Lower leg skin (tissue), 3 donors: ENCODE measurements around the gene MFSD1.

Experiments
- CTCF ChIP-seq, 3 donors: fragments of 450-650 bp; IDR thresholded peaks; one replicate each; pipeline ENCODE4 v1.5.1; 2016; ENCODE audit warnings: antibody characterized with exemption in 3 of 3, mild to moderate bottlenecking in 3 of 3, moderate library complexity in 2 of 3
- POLR2A ChIP-seq, 2 donors: fragments of 450-650 bp; IDR thresholded peaks; one replicate each; pipeline ENCODE4 v1.6.1; 2016 to 2017; ENCODE audit warnings: antibody characterized with exemption in 2 of 2, mild to moderate bottlenecking in 1 of 2, moderate library complexity in 1 of 2

GRCh38 chr3:158863247-158863646 lies 61.4 kb downstream of the MFSD1 start:
- TF ChIP-seq CTCF (IDR thresholded peaks at IDR 0.05) (no peak), POLR2A (IDR thresholded peaks at IDR 0.05) (no peak)
